Measurements from ENCODE around the gene C6orf15. TPM values are rescaled to one million over a fixed set of nuclear protein-coding genes. Genes with fewer than 3 reads are reported as not detected.

C6orf15 gene
- total and polyA plus RNA-seq, 4 donors, result not detected

DNA sequence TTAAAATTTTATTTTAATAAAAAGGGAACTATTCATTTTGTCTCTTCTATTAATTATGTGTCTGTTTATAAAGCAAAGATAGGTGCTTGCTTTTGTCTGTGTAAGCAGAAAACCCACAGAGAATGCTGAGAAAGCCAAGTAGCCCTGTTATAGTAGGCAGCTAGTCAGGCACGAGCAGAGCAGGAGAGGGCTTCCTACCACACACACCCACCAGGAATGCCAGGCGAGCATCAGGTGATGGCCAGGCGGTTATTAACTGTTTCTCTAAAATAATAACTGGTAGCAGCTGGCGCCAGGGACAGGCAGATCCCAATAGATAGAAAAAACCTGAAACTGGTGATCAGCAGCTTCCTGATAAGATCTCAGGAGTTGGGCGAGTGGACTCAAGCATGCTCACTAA, 15.7 kb downstream of the C6orf15 start:
- Histone ChIP-seq H3K27ac (ENCODE audit: low read depth in 1 of 2, low read length in 2 of 2) (no peak overlapping the region), H3K27me3 (ENCODE audit: control insufficient read depth in 4 of 4, insufficient read depth in 4 of 4, low read length in 3 of 4) (no peaks in the 10 kb centered on the region), H3K9me3 (ENCODE audit: control insufficient read depth in 4 of 4, low read length in 3 of 4) (no peaks in the 10 kb centered on the region), H3K4me1 (ENCODE audit: control insufficient read depth in 4 of 4, insufficient read depth in 4 of 4, low read length in 3 of 4) (no peaks in the 10 kb centered on the region), H3K4me3 (ENCODE audit: low read depth in 1 of 3, low read length in 3 of 3) (no peak overlapping the region), H3K9ac (ENCODE audit: low read depth in 1 of 2, low read length in 2 of 2) (no peak overlapping the region), H3K36me3 (ENCODE audit: control insufficient read depth in 4 of 4, insufficient read depth in 3 of 4, low read depth in 1 of 4, low read length in 3 of 4) (no peaks in the 10 kb centered on the region)
- DNase-seq (ENCODE audit: low spot score), result no peak
- TF ChIP-seq, protein P1, sequence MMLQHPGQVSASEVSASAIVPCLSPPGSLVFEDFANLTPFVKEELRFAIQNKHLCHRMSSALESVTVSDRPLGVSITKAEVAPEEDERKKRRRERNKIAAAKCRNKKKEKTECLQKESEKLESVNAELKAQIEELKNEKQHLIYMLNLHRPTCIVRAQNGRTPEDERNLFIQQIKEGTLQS (IDR thresholded peaks at IDR 0.05), result no peak
- TF ChIP-seq, protein P2, sequence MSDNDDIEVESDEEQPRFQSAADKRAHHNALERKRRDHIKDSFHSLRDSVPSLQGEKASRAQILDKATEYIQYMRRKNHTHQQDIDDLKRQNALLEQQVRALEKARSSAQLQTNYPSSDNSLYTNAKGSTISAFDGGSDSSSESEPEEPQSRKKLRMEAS (IDR thresholded peaks at IDR 0.05), result no peak
- TF ChIP-seq GABPA (IDR thresholded peaks at IDR 0.05 in 1 of 2, conservative IDR thresholded peaks at IDR 0.05 in 1 of 2) (no peak), RAD21 (IDR thresholded peaks at IDR 0.05) (no peak), FOXA1 (IDR thresholded peaks at IDR 0.05) (no peak), NR2F2 (IDR thresholded peaks at IDR 0.05) (no peak), YY1 (IDR thresholded peaks at IDR 0.05) (no peak), EGR1 (IDR thresholded peaks at IDR 0.05; ENCODE audit: low read depth in 2 of 2) (no peak), HNF4A (conservative IDR thresholded peaks at IDR 0.05) (no peak), RXRA (IDR thresholded peaks at IDR 0.05) (no peak), SP1 (IDR thresholded peaks at IDR 0.05) (no peak), JUND (IDR thresholded peaks at IDR 0.05) (no peak), TAF1 (conservative IDR thresholded peaks at IDR 0.05) (no peak), HNF4G (IDR thresholded peaks at IDR 0.05) (no peak), FOXA2 (IDR thresholded peaks at IDR 0.05) (no peak)
- TF ChIP-seq, protein P3, sequence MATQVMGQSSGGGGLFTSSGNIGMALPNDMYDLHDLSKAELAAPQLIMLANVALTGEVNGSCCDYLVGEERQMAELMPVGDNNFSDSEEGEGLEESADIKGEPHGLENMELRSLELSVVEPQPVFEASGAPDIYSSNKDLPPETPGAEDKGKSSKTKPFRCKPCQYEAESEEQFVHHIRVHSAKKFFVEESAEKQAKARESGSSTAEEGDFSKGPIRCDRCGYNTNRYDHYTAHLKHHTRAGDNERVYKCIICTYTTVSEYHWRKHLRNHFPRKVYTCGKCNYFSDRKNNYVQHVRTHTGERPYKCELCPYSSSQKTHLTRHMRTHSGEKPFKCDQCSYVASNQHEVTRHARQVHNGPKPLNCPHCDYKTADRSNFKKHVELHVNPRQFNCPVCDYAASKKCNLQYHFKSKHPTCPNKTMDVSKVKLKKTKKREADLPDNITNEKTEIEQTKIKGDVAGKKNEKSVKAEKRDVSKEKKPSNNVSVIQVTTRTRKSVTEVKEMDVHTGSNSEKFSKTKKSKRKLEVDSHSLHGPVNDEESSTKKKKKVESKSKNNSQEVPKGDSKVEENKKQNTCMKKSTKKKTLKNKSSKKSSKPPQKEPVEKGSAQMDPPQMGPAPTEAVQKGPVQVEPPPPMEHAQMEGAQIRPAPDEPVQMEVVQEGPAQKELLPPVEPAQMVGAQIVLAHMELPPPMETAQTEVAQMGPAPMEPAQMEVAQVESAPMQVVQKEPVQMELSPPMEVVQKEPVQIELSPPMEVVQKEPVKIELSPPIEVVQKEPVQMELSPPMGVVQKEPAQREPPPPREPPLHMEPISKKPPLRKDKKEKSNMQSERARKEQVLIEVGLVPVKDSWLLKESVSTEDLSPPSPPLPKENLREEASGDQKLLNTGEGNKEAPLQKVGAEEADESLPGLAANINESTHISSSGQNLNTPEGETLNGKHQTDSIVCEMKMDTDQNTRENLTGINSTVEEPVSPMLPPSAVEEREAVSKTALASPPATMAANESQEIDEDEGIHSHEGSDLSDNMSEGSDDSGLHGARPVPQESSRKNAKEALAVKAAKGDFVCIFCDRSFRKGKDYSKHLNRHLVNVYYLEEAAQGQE (IDR thresholded peaks at IDR 0.05), result no peak
- TF ChIP-seq, protein P4, sequence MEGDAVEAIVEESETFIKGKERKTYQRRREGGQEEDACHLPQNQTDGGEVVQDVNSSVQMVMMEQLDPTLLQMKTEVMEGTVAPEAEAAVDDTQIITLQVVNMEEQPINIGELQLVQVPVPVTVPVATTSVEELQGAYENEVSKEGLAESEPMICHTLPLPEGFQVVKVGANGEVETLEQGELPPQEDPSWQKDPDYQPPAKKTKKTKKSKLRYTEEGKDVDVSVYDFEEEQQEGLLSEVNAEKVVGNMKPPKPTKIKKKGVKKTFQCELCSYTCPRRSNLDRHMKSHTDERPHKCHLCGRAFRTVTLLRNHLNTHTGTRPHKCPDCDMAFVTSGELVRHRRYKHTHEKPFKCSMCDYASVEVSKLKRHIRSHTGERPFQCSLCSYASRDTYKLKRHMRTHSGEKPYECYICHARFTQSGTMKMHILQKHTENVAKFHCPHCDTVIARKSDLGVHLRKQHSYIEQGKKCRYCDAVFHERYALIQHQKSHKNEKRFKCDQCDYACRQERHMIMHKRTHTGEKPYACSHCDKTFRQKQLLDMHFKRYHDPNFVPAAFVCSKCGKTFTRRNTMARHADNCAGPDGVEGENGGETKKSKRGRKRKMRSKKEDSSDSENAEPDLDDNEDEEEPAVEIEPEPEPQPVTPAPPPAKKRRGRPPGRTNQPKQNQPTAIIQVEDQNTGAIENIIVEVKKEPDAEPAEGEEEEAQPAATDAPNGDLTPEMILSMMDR (IDR thresholded peaks at IDR 0.05; ENCODE audit: low read depth, low read length, missing input control), result no peak
- TF ChIP-seq, protein P5, sequence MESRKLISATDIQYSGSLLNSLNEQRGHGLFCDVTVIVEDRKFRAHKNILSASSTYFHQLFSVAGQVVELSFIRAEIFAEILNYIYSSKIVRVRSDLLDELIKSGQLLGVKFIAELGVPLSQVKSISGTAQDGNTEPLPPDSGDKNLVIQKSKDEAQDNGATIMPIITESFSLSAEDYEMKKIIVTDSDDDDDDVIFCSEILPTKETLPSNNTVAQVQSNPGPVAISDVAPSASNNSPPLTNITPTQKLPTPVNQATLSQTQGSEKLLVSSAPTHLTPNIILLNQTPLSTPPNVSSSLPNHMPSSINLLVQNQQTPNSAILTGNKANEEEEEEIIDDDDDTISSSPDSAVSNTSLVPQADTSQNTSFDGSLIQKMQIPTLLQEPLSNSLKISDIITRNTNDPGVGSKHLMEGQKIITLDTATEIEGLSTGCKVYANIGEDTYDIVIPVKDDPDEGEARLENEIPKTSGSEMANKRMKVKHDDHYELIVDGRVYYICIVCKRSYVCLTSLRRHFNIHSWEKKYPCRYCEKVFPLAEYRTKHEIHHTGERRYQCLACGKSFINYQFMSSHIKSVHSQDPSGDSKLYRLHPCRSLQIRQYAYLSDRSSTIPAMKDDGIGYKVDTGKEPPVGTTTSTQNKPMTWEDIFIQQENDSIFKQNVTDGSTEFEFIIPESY (IDR thresholded peaks at IDR 0.05), result no peak
- 87% methylated on average over 5 of the region's 5 CpGs for WGBS
